ENCODE measurements around the gene PDZD2.

PDZD2 gene

GRCh38 chr5:32017692-32018367 lies 378.9 kb downstream of the PDZD2 start:
- H3K36me3 ChIP-seq (ENCODE audit: low read depth), result no peaks in the 10 kb centered on the region
- H3K9me3 ChIP-seq (ENCODE audit: severe bottlenecking), result no peaks in the 10 kb centered on the region
- no peaks in the 10 kb centered on the region for H3K27me3 ChIP-seq (ENCODE audit: insufficient read depth, poor library complexity, severe bottlenecking)
- DNase-seq (ENCODE audit: low spot score) (no peak), ATAC-seq (ENCODE audit: low read depth) (peak; percentile 25; the same call in 1 of the 3 replicates)
- peaks cover 5% of the 10 kb centered on the region for H3K4me1 ChIP-seq (ENCODE audit: insufficient read depth, poor library complexity, severe bottlenecking)
- H3K4me3 ChIP-seq (ENCODE audit: severe bottlenecking), result no peak overlapping the region
- H3K27ac ChIP-seq (ENCODE audit: poor library complexity, severe bottlenecking), result no peak overlapping the region
- TF ChIP-seq CTCF (IDR thresholded peaks at IDR 0.05; ENCODE audit: poor library complexity, severe bottlenecking), result no peak

- ATAC-seq (ENCODE audit: low read depth), result 0 out of 3 replicates have a peak, but pooled peaks have one; percentile 19
- TF ChIP-seq CTCF (IDR thresholded peaks at IDR 0.05; ENCODE audit: poor library complexity, severe bottlenecking), result no peak
- Histone ChIP-seq H3K4me1 (ENCODE audit: insufficient read depth, poor library complexity, severe bottlenecking) (peaks cover 5% of the 10 kb centered on the region), H3K36me3 (ENCODE audit: low read depth) (no peaks in the 10 kb centered on the region), H3K4me3 (ENCODE audit: severe bottlenecking) (no peak overlapping the region), H3K27ac (ENCODE audit: poor library complexity, severe bottlenecking) (no peak overlapping the region), H3K9me3 (ENCODE audit: severe bottlenecking) (no peaks in the 10 kb centered on the region), H3K27me3 (ENCODE audit: insufficient read depth, poor library complexity, severe bottlenecking) (no peaks in the 10 kb centered on the region)
- no peak for DNase-seq (ENCODE audit: low spot score)
Observed at GRCh38 chr5:32018476-32019436, 379.8 kb downstream of the PDZD2 start.

- no peak for ATAC-seq (ENCODE audit: low read depth)
- Histone ChIP-seq H3K9me3 (ENCODE audit: severe bottlenecking) (no peaks in the 10 kb centered on the region), H3K27me3 (ENCODE audit: insufficient read depth, poor library complexity, severe bottlenecking) (no peaks in the 10 kb centered on the region), H3K4me1 (ENCODE audit: insufficient read depth, poor library complexity, severe bottlenecking) (peaks cover 5% of the 10 kb centered on the region), H3K4me3 (ENCODE audit: severe bottlenecking) (no peak overlapping the region), H3K36me3 (ENCODE audit: low read depth) (no peaks in the 10 kb centered on the region), H3K27ac (ENCODE audit: poor library complexity, severe bottlenecking) (no peak overlapping the region)
- DNase-seq (ENCODE audit: low spot score), result no peak
- TF ChIP-seq CTCF (IDR thresholded peaks at IDR 0.05; ENCODE audit: poor library complexity, severe bottlenecking), result no peak
Observed at GRCh38 chr5:32020271-32020670, 381.3 kb downstream of the PDZD2 start.

- ATAC-seq (ENCODE audit: low read depth) (no peak), DNase-seq (ENCODE audit: low spot score) (no peak)
- Histone ChIP-seq H3K27me3 (ENCODE audit: insufficient read depth, poor library complexity, severe bottlenecking) (no peaks in the 10 kb centered on the region), H3K4me3 (ENCODE audit: severe bottlenecking) (no peak overlapping the region), H3K36me3 (ENCODE audit: low read depth) (no peaks in the 10 kb centered on the region), H3K9me3 (ENCODE audit: severe bottlenecking) (no peaks in the 10 kb centered on the region), H3K27ac (ENCODE audit: poor library complexity, severe bottlenecking) (no peak overlapping the region), H3K4me1 (ENCODE audit: insufficient read depth, poor library complexity, severe bottlenecking) (peaks cover 5% of the 10 kb centered on the region)
- no peak for TF ChIP-seq CTCF (IDR thresholded peaks at IDR 0.05; ENCODE audit: poor library complexity, severe bottlenecking)
Observed at GRCh38 chr5:32020946-32021345, 382.0 kb downstream of the PDZD2 start.

All from RWPE2 (cell line).